Chondrocyte (in vitro differentiated cells): Measurements from ENCODE around the gene ERAP2. TPM values are rescaled to one million over a fixed set of nuclear protein-coding genes. Genes with fewer than 3 reads are reported as not detected.
"Not testable (repeated sequence)": the region's sequence is repeated elsewhere in the genome, so short reads cannot be mapped to it uniquely, and the experiment has no call there.

Source experiments
- DNase-seq: peaks from one replicate; pipeline ENCODE4 v3.0.0; 2021; ENCODE audit warnings: mixed read lengths, low spot score
- H3K27ac Mint-ChIP-seq: one replicate; pipeline ENCODE4 v1.8.0; 2021; ENCODE audit warnings: mild to moderate bottlenecking, moderate library complexity, mixed read lengths; ENCODE audit not compliant: unreplicated experiment
- H3K27me3 Mint-ChIP-seq: 2 replicates; pipeline ENCODE4 v1.8.0; 2021; ENCODE audit warnings: low read depth, mixed read lengths
- H3K36me3 Mint-ChIP-seq: 2 replicates; pipeline ENCODE4 v1.8.0; 2021; ENCODE audit warnings: low read depth, mixed read lengths
- H3K4me1 Mint-ChIP-seq: 2 replicates; pipeline ENCODE4 v1.8.0; 2021; ENCODE audit warnings: low read depth, mild to moderate bottlenecking, mixed read lengths
- H3K4me3 Mint-ChIP-seq: one replicate; pipeline ENCODE4 v1.8.0; 2021; ENCODE audit warnings: mild to moderate bottlenecking, moderate library complexity, mixed read lengths; ENCODE audit not compliant: unreplicated experiment
- H3K9me3 Mint-ChIP-seq: 2 replicates; pipeline ENCODE4 v1.8.0; 2021; ENCODE audit warnings: low read depth, mixed read lengths
- CTCF ChIP-seq: fragments of 200-600 bp; sonication (generic); IDR thresholded peaks from 2 replicates; pipeline ENCODE4 v1.5.0; 2021; ENCODE audit warnings: antibody characterized with exemption, mild to moderate bottlenecking, moderate library complexity
- total RNA-seq: library from RNA; stranded (reverse); gene quantifications from 3 replicates; pipeline ENCODE4 v1.2.1, GENCODE V29; 2021

The ERAP2 gene
- total RNA-seq, 1 donor from 2014 or later: 2.2 TPM

- no peak for TF ChIP-seq CTCF
- Mint-ChIP-seq H3K36me3 (no peaks in the 10 kb centered on the region), H3K4me3 (no peak overlapping the region), H3K9me3 (no peaks in the 10 kb centered on the region), H3K4me1 (peaks cover 4% of the 10 kb centered on the region), H3K27ac (no peak overlapping the region), H3K27me3 (no peaks in the 10 kb centered on the region)
- DNase-seq: no peak
These were observed 39.0 kb upstream of the ERAP2 start for GRCh38 chr5:96837303-96837702.

GRCh38 chr5:96838201-96839070 is 37.9 kb upstream of the ERAP2 start:
- H3K4me1 Mint-ChIP-seq: peaks cover 4% of the 10 kb centered on the region
- H3K4me3 Mint-ChIP-seq: no peak overlapping the region
- H3K27me3 Mint-ChIP-seq: no peaks in the 10 kb centered on the region
- no peak overlapping the region for H3K27ac Mint-ChIP-seq
- H3K9me3 Mint-ChIP-seq: no peaks in the 10 kb centered on the region
- no peak for TF ChIP-seq CTCF
- no peak for DNase-seq
- H3K36me3 Mint-ChIP-seq: no peaks in the 10 kb centered on the region

GRCh38 chr5:96839071-96839592 is 37.2 kb upstream of the ERAP2 start:
- TF ChIP-seq CTCF: no peak
- Mint-ChIP-seq H3K4me1 (peaks cover 5% of the 10 kb centered on the region), H3K27me3 (no peaks in the 10 kb centered on the region), H3K27ac (no peak overlapping the region), H3K9me3 (no peaks in the 10 kb centered on the region), H3K36me3 (no peaks in the 10 kb centered on the region), H3K4me3 (no peak overlapping the region)
- no peak for DNase-seq

- peaks cover 22% of the 10 kb centered on the region for H3K4me1 Mint-ChIP-seq
- H3K4me3 Mint-ChIP-seq, H3K27me3 Mint-ChIP-seq, H3K9me3 Mint-ChIP-seq, H3K27ac Mint-ChIP-seq, H3K36me3 Mint-ChIP-seq, DNase-seq: not testable (repeated sequence)
These were observed 34.4 kb upstream of the ERAP2 start for GRCh38 chr5:96841931-96842330.

- Mint-ChIP-seq H3K27ac (no peak overlapping the region), H3K4me1 (peaks cover 22% of the 10 kb centered on the region), H3K4me3 (no peak overlapping the region), H3K36me3 (no peaks in the 10 kb centered on the region), H3K27me3 (no peaks in the 10 kb centered on the region), H3K9me3 (no peaks in the 10 kb centered on the region)
- DNase-seq: no peak
- TF ChIP-seq CTCF: no peak
These were observed 33.2 kb upstream of the ERAP2 start for GRCh38 chr5:96843140-96843539.
